Limb (tissue), 2 donors: ENCODE results near the gene ASF1B.
"Not testable (repeated sequence)": the region's sequence is repeated elsewhere in the genome, so short reads cannot be mapped to it uniquely, and the experiment has no call there.

ENCODE experiments used
- DNase-seq, 2 donors: peaks; one replicate each; pipeline ENCODE4 v3.0.0-alpha.2; 2016; ENCODE audit errors: extremely low spot score in 2 of 2

The ASF1B gene

DNA sequence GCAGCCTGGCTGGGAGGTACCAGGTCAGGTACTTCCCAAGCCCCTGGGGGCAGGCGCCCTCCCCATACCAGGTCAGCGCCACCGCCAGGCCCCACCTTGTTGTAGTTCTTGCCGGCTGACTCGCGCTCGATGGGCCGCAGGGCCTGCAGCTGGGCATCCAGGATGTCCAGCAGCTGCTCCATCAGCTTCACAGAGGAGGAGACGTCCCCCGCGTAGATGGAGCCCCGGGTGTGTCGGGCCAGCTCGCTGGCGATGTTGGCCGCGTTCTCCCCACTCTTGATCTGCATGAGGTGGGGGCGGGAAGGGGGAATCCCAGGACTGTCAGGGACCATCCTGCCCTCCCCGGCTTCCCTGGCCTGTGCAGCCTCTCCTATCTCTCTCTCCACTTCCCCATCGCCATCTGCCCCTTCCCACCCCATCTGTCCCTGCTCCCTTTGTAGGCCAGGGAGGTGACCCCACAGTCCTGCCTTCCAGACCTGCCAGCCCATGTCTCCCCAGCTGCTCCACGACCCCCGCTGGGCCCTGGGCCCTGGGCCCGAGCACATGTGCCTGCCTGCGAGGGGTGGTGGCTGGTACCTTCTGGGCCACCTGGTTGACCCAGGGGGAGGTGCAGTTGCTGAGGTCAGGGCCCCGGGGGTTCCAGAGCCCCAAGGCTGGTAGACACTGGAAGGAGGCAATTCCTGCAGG, 23.8 kb upstream of the ASF1B start:
- no peak for DNase-seq

DNA sequence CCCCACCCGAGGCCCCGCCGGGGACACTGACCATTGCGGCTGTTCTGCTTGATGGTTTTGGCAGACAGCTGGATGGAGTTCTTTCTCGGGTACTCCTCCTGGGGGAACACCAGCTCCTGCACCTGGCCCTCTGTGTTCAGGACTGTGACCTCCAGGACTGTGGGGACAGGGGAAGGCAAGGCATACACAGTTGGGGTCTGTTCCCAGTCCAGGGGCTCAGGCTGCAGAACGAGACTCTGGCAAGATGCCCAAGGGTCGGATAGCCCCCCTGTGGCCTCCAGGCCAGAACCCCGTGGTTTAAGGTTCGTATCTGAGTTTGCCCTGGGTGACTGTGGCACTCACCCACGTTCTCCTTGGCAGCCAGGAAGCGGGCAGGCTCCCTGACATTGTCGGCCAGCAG, 22.7 kb upstream of the ASF1B start:
- no peak for DNase-seq

- no peak for DNase-seq
Measured at GRCh38 chr19:14158276-14159023, 22.1 kb upstream of the ASF1B start.

DNA sequence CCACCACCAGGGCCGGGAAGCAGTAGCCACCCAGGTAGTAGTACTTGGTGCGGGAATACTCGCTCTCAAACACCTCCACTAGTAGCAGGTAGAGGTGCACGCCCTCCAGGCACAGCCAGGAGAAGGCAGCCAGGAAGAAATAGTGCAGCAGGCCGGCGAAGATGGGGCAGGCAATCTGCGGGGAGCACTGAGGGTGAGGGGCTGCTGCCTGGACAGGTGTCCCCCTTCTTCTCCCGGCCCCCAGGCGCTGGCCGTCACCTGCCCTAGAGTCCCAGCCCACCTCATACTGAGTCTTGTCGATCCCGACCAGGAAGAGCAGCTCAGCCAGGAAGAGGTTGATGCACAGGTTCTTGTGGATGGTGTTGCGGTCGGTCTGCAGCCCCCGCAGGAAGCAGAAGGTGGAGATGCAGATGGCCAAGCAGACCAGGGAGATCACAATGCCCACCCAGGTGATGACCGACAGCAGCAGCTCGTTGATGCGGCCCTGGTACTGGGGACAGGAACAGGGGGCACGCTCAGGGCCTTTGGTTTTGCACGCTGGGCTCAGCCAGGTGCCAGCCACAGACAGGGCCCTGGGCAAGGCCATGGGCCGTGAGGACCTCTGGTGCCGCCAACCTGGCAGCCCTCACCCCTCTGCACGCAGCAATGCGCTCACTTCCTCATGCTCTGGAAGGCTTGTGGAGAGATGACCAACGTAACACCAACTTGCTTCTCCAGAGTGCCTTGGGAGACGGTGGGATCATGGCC, 20.8 kb upstream of the ASF1B start:
- no peak for DNase-seq

DNA sequence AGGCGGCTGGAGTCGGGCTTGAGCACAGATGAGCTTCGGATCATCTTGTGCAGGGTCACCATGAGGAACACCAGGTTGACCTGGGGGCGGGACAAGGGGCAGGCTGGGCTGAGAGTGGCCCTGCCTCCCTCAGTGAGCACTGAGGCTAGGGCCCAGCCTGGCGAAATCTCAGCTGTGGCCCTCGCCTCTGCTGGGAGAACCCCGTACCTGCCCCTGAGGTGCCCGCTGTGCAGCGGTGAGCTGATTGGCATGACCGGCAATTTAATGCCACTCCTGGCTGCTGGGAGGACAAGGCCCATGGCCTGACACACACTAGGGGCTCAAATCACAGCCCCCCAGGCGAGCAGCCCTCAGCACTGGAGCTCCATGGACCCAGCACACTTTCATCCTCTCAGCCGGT, 19.7 kb upstream of the ASF1B start:
- no peak for DNase-seq

DNA sequence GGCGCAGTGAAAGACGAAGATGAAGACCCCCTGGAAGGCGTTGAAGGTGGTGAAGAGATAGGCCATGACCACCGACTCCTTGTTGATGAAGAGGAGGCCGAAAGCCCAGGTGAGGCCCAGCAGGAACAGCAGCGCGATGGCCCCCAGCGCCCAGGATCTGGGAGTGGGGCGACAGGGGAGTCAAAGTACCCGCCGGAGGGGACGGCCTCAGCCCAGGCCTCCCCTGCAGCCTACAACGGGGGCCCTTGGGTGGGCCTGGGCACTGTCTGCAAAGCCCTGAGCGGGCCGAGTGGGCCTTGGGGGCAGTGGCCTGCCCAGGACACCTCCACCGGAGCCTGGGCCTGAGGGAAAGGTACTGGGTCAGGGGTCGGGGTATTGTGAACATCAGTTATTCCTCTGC, 19.0 kb upstream of the ASF1B start:
- DNase-seq = no peak

- no peak for DNase-seq
Measured at GRCh38 chr19:14152713-14153112, 16.3 kb upstream of the ASF1B start.

DNA sequence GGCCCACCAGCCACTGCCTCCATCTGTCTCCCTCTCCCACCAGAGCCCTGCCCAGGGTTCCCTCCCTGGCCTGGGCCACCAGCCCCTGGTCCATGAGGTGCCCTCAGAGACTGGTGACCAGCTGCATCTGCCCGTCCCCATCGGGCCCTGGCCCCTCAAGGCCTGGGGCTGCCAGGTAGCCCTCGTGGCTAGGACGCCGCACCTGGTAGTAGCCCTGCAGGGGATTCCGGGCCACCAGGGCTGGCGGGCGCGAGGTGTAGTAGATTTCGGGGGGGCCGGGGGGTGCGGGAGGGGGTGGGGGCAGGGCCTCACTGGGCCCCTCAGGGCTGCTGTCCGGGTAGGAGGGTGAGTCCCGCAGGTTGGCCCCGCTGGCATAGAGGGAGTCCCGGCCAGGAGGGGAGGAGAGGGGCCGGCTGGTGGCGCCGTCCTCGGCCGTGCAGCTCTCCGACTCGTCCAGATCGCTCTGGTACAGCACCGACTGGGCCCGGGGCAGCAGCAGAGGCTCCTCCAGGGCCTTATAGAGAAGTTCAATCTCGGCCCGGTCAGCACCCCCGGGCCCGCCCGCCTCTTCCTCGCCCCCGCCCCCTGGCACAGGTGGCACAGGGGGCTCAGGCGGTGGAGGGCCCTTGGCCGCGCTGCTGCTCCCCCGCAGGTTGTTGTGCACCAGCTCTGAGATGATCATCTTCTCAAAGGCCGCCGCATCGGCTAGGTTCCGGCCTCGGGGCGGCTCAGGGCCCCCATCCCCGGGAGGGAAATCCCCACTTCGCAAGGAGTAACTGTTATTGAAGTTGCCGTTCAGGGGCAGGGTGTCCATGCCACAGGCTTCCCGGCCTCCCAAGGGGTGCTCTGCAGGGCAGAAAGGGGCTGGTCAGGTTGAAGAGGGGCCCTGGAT, 14.6 kb upstream of the ASF1B start:
- no peak for DNase-seq

GRCh38 chr19:14150041-14150769, 13.8 kb upstream of the ASF1B start:
- DNase-seq = no peak

DNA sequence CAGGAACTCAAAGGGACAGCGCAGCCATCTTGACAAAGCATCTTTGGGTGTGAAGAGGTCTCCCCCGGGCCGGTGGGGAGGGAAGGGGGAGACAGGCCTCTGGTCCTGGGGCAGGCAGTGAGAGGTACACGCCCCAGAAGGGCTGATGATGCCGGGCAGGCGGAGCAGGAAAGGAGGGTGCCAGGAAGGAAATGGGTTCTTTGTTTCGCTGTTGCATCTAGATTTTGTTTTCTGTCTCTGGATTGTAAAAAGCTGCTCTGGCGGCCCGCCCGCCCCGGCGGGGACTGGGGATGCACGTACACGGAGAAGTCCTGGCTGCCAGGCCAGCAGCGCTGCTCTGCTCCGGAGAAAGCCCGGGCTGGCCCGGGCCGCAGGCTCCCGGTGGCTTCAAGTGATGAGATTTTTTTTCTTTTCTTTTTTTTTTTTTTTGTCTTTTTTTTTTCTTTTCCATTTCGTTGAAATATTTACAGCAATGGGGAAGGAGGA, 13.2 kb upstream of the ASF1B start:
- peak; percentile 46 to 77 for DNase-seq

- DNase-seq = no peak
Measured at GRCh38 chr19:14148751-14149410, 12.5 kb upstream of the ASF1B start.

DNA sequence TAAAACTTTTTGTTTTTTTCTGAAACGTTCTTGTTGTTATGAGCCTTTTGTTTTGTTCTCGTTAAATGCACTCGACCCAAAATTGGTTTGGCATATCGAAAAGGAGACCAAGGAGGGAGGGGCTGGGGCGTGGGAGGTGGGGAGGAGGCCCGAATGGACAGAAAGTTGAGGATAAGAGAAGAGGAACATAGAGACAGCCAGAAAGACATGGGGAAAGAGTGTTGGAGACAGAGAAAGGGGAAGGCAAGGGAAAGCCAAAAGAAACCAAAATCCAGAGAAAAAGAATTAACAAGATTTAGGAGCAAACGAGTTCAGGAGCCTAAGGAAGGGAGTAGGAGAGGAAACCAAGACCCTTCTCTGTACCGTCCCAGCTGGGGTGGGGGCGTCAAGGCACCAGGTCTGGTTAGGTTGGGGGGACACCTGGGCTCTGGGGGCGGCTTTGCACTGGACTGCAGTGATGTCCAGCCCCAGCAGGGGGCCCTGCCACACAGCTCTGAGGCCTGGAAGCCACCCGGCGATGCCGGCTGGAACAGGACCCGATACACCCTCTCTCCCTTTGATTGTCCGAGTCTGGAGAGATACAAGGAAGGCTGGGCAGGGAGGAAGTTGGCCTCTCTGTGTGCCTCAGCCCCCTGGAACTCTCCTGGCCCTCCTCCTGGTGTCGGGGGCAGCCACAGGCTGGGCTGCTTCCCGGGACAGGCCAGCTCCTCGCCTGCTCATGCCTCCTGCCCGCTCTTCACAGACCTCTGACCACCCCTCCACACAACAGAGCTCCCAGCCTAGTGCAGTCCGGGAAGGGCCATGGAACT, 11.6 kb upstream of the ASF1B start:
- peak; percentile 80 to 83 for DNase-seq

DNA sequence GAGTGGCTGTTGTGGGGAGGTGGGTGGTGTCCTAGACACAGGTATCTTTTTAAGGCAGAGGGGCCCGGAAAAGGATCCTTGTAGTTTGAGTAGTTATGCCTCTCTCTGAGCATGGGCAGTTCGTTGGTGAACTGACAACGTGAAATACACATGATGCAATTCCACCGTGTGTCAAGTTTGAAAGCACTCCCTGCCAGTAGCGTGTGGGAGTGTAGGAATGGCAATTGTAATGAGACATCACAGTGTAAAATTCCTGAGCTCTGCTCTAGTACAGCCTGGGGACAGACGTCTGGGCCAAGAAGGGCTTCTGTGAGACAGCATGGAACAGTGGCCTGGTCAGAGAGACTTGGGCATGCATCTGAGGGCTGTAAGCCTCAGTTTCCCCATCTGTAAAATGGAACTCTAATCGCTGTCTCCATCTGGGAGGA, 10.4 kb upstream of the ASF1B start:
- DNase-seq = no peak

DNA sequence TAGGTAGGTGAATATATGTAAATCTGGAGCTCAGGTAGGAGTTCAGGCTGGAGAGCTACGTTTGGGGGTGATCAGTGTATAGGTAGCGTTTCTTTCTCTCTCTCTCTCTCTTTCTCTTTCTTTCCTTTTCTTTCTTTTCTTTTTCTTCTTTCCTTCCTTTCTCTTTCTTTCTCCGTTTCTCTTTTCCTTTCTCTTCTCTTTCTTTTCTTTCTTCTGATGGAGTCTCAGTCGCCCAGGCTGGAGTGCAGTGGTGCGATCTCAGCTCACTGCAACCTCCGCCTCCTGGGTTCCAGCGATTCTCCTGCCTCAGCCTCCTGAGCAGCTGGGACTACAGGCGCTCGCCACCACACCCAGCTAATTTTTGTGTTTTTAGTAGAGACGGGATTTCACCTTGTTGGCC, 9.8 kb upstream of the ASF1B start:
- DNase-seq = not testable (repeated sequence)

DNA sequence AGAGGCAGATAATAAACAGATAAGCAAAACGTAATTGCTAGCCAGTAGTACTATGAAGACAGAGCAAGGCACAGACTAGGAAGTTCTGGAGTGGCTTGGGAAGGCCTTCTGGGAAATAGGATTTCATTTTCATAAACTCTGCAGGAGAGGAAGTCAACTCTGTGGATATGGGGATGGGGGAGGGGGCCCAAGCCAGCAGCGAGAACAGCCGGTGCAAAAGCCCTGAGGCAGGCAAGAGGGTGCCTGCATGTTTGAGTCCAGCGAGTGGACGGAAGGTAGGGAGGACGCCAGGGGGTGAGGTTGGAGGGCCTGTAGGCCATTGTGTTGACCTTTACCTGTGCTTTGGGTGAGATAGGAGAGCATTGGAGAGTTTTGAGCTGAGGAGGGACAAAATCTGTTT, 9.0 kb upstream of the ASF1B start:
- no peak for DNase-seq

DNA sequence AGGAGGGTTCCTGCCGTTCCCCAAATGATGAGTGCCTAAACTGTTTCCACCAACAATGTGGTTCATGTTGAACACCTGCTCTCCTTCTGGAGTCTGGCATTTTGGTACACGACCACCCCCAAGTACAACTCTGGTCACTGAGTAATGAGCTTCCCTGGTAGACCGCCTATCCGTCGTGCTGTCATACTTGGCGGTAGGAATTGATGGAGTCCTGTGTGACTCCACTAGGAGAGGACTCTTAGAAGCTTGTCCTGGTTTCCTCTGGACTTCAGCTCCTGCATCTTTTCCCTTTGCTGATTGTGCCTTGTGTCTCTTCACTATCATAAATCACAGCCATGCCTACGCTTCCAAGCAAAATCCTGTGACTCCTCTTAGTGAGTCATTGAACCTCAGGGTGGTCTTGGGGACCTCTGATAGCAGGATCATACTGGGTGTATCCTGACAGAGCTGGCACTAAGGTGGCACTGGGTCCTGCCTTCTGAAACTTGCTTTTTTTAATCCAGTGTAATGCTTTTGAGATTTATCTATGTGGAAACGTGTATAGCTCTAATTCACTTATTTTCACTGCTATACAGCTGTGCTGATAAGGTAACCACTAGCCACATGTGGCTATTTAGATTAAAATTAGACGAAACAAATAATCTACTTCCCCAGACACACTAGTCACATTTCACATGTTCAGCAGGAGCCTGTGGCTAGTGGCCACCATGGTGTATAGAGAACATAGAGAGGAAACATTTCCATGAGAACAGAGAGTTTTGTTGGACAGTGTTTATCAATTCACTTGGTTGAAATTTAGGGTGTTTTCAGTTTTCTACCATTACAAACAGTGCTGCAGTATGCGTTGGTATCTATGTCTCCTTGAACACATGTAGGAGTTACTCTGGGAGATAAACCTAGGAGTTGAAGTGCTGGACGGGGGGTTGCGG, 6.1 kb upstream of the ASF1B start:
- DNase-seq = no peak

DNA sequence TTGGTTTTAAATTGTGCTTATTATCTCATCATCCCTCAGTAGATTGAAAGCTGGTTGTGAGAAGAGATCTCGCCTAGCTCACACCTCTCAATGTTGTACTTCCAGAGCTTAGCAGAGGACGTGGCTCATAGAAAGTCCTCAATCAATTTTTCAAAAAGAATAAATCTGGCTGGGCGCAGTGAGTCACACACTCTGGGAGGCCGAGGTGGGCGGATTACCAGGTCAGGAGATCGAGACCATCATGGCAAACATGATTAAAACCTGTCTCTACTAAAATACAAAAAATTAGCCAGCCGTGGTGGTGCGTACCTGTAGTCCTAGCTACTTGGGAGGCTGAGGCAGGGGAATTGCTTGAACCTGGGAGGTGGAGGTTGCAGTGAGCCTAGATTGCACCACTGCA, 4.7 kb upstream of the ASF1B start:
- DNase-seq = no peak

- DNase-seq = no peak
Measured at GRCh38 chr19:14139944-14140343, 3.6 kb upstream of the ASF1B start.
